ENCODE results near the gene DOK3. TPM values are rescaled to one million over a fixed set of nuclear protein-coding genes. Genes with fewer than 3 reads are reported as not detected.

The DOK3 gene
- total and polyA plus RNA-seq, 2 donors (not counting 1 experiment from before 2014, with no cell fraction given), result 103 to 115 TPM

DNA sequence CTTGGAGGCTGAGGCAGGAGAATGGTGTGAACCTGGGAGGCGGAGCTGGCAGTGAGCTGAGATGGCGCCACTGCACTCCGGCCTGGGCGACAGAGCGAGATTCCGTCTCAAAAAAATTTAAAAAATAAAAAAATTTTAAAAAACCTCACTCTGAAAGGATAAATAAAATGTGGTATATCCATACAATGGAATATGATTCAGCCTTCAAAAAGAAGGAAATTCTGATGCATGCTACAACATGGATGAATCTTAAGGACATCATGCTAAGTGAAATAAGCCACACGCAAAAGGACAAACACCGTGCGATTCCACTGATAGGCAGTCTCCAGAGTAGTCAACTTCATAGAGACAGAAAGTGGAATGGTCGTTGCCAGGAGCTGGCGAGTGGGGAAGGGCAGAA lies 44.6 kb downstream of the DOK3 start:
- Histone ChIP-seq H3K27me3 (replicated peaks in 1 of 4; ENCODE audit: control extremely low read depth in 1 of 4, control insufficient read depth in 3 of 4, insufficient read depth in 4 of 4, low read length in 3 of 4) (no peaks in the 10 kb centered on the region), H3K9ac (ENCODE audit: low read length) (no peak overlapping the region), H3K4me3 (ENCODE audit: control extremely low read depth in 1 of 5, extremely low read depth in 1 of 5, insufficient read depth in 1 of 5, low read depth in 2 of 5, low read length in 4 of 5) (no peak overlapping the region), H3K4me1 (ENCODE audit: control insufficient read depth in 2 of 2, insufficient read depth in 2 of 2, low read length in 2 of 2) (no peaks in the 10 kb centered on the region), H3K9me3 (ENCODE audit: control extremely low read depth in 1 of 3, control insufficient read depth in 2 of 3, insufficient read depth in 1 of 3, low read length in 2 of 3) (no peaks in the 10 kb centered on the region), H3K79me2 (ENCODE audit: control insufficient read depth, insufficient read depth, low read length) (no peaks in the 10 kb centered on the region), H3K27ac (ENCODE audit: low read length in 2 of 2) (no peak overlapping the region), H3K4me2 (replicated peaks; ENCODE audit: low read depth, low read length, poor library complexity, severe bottlenecking) (no peak overlapping the region), H2AFZ (ENCODE audit: insufficient read depth, low read depth, low read length, poor library complexity, severe bottlenecking) (no peak overlapping the region), H3K36me3 (replicated peaks in 1 of 2; ENCODE audit: control extremely low read depth in 1 of 2, control insufficient read depth in 1 of 2, extremely low read depth in 1 of 2, insufficient read depth in 2 of 2, low read length in 1 of 2) (no peaks in the 10 kb centered on the region), H4K20me1 (ENCODE audit: control insufficient read depth, insufficient read depth, low read length, poor library complexity, severe bottlenecking) (no peaks in the 10 kb centered on the region)
- POLR2A ChIA-PET, result no interaction called here
- TF ChIP-seq EZH2 (IDR thresholded peaks at IDR 0.05; ENCODE audit: borderline replicate concordance, insufficient read depth, low read depth, low read length, poor library complexity, severe bottlenecking), result no peak
- TF ChIP-seq, protein P1, sequence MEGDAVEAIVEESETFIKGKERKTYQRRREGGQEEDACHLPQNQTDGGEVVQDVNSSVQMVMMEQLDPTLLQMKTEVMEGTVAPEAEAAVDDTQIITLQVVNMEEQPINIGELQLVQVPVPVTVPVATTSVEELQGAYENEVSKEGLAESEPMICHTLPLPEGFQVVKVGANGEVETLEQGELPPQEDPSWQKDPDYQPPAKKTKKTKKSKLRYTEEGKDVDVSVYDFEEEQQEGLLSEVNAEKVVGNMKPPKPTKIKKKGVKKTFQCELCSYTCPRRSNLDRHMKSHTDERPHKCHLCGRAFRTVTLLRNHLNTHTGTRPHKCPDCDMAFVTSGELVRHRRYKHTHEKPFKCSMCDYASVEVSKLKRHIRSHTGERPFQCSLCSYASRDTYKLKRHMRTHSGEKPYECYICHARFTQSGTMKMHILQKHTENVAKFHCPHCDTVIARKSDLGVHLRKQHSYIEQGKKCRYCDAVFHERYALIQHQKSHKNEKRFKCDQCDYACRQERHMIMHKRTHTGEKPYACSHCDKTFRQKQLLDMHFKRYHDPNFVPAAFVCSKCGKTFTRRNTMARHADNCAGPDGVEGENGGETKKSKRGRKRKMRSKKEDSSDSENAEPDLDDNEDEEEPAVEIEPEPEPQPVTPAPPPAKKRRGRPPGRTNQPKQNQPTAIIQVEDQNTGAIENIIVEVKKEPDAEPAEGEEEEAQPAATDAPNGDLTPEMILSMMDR (IDR thresholded peaks at IDR 0.05), result no peak
- no peak overlapping the region for H3K4me3 Mint-ChIP-seq
- DNase-seq, result no peak
- intact Hi-C loops (cut with micrococcal nuclease), result no loop called here
- CTCF ChIA-PET, result no interaction called here
- no peak for ATAC-seq (ENCODE audit: low read depth)
- peaks cover 2% of the 10 kb centered on the region for H3K9me3 Mint-ChIP-seq (ENCODE audit: insufficient read depth)
- no peaks in the 10 kb centered on the region for H3K27me3 Mint-ChIP-seq
- H3K27ac Mint-ChIP-seq, result peak overlapping the region; percentile 20
- WGBS (ENCODE audit: insufficient coverage), result 96% methylated on average over 5 of the region's 11 CpGs
- H3K4me1 Mint-ChIP-seq, result no peaks in the 10 kb centered on the region

DNA sequence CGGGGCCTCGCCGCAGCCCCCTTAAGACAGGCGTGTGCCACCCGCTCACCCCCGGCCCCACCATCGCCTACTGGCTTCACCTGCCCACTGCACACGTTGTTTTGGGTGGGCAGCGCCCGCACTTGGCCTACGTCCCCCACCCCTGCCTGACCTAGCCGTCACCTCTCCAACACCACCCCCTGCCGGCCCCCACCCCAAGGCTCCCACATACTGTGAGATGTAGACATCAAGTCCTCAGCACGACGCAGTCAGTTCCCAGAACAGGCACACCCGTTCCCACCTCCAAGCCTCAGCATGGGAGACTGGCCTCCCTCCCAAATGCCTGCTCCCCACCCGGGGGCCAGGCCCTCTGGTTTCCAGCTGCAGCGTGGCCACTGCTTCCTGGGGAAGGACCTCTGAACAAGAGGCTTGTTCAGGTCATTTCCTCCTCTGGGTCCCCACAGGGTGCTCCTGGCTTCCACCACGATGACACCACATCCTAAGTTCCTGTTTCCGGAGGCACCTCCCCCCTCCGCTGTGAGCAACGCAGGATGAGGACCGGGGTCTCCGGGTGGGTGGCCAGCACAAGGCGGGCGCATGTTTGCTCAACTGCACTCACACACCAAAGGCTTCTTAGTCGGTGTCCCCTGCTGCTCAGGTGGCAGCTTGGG lies 47.5 kb downstream of the DOK3 start:
- no peak overlapping the region for H3K27ac ChIP-seq (ENCODE audit: low read length in 2 of 2)

More for the DNA sequence above, 47.5 kb downstream of the DOK3 start:
- CTCF ChIA-PET, result no interaction called here
- no peak overlapping the region for H3K4me3 Mint-ChIP-seq
- peaks cover 3% of the 10 kb centered on the region for H3K4me1 Mint-ChIP-seq
- peaks cover under 1% of the 10 kb centered on the region for H4K20me1 ChIP-seq (ENCODE audit: control insufficient read depth, insufficient read depth, low read length, poor library complexity, severe bottlenecking)
- no peak for DNase-seq
- no peaks in the 10 kb centered on the region for H3K27me3 Mint-ChIP-seq
- H3K4me3 ChIP-seq (ENCODE audit: control extremely low read depth in 1 of 5, extremely low read depth in 1 of 5, insufficient read depth in 1 of 5, low read depth in 2 of 5, low read length in 4 of 5), result no peak overlapping the region
- H3K9me3 ChIP-seq (ENCODE audit: control extremely low read depth in 1 of 3, control insufficient read depth in 2 of 3, insufficient read depth in 1 of 3, low read length in 2 of 3), result peaks cover 0 to 3% (median 0%) of the 10 kb centered on the region in 3 donors
- peaks cover 0 to 3% of the 10 kb centered on the region in 2 donors for H3K4me1 ChIP-seq (ENCODE audit: control insufficient read depth in 2 of 2, insufficient read depth in 2 of 2, low read length in 2 of 2)
- H2AFZ ChIP-seq (ENCODE audit: insufficient read depth, low read depth, low read length, poor library complexity, severe bottlenecking), result no peak overlapping the region
- 44% methylated on average over 21 of the region's 27 CpGs for WGBS (ENCODE audit: insufficient coverage)
- no peaks in the 10 kb centered on the region for H3K36me3 ChIP-seq (replicated peaks in 1 of 2; ENCODE audit: control extremely low read depth in 1 of 2, control insufficient read depth in 1 of 2, extremely low read depth in 1 of 2, insufficient read depth in 2 of 2, low read length in 1 of 2)
- peaks cover 2% of the 10 kb centered on the region for H3K9me3 Mint-ChIP-seq (ENCODE audit: insufficient read depth)
- intact Hi-C loops (cut with micrococcal nuclease), result no loop called here
- no peaks in the 10 kb centered on the region for H3K27me3 ChIP-seq (replicated peaks in 1 of 4; ENCODE audit: control extremely low read depth in 1 of 4, control insufficient read depth in 3 of 4, insufficient read depth in 4 of 4, low read length in 3 of 4)
- no peak for ATAC-seq (ENCODE audit: low read depth)
- H3K79me2 ChIP-seq (ENCODE audit: control insufficient read depth, insufficient read depth, low read length), result no peaks in the 10 kb centered on the region
- no peak overlapping the region for H3K27ac Mint-ChIP-seq
- no peak for TF ChIP-seq EZH2 (IDR thresholded peaks at IDR 0.05; ENCODE audit: borderline replicate concordance, insufficient read depth, low read depth, low read length, poor library complexity, severe bottlenecking)
- TF ChIP-seq, protein P1 (IDR thresholded peaks at IDR 0.05), result no peak
- H3K9ac ChIP-seq (ENCODE audit: low read length), result no peak overlapping the region
- POLR2A ChIA-PET, result interaction anchor here (0.6 kb wide), 1 partner anchor 118 kb away, joined by 7 read pairs; no protein-coding TSS in a partner anchor
- no peak overlapping the region for H3K4me2 ChIP-seq (replicated peaks; ENCODE audit: low read depth, low read length, poor library complexity, severe bottlenecking)
